Fibroblast of the conjunctiva (primary cell): ENCODE data around the gene ZBTB7B.

ENCODE experiments used
- DNase-seq: peaks from one replicate; pipeline ENCODE4 v3.0.0-alpha.2; 2010; ENCODE audit warnings: low read depth

The ZBTB7B gene

DNA sequence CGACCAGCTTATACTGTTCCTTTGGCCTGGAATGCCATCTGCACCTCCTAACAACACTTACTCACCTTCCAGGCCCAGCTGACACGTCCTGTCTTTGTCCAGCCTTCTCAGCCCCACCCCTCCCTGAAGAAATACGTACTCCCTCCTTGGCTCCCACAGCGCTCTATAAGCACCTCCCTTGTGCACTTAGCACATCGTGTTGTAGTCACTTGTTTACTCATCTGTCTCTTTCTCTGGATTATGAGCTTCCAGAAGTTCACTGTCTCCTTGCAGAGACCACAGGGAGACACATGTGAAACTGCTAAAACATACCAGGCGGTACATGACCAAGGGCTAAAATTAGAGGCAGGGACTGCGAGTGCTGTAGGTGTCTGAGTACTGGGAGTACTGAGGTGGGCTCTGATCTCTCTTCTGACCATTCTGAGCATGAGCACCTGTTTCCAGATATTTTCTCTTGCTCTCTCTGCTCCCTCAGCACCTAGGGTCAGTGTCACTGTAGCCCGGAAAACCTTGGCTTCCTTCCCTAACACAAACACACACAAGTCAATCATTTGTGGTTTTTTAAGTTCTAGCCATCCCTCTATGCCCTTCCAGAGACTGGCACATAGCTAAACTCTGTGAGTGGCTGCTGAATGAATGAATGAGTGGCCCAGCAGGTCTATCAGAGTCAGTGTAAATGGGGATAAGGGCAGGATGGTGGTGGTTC is 36.2 kb downstream of the ZBTB7B start:
- DNase-seq: no peak

GRCh38 chr1:155039308-155039669 is 36.7 kb downstream of the ZBTB7B start:
- no peak for DNase-seq

DNA sequence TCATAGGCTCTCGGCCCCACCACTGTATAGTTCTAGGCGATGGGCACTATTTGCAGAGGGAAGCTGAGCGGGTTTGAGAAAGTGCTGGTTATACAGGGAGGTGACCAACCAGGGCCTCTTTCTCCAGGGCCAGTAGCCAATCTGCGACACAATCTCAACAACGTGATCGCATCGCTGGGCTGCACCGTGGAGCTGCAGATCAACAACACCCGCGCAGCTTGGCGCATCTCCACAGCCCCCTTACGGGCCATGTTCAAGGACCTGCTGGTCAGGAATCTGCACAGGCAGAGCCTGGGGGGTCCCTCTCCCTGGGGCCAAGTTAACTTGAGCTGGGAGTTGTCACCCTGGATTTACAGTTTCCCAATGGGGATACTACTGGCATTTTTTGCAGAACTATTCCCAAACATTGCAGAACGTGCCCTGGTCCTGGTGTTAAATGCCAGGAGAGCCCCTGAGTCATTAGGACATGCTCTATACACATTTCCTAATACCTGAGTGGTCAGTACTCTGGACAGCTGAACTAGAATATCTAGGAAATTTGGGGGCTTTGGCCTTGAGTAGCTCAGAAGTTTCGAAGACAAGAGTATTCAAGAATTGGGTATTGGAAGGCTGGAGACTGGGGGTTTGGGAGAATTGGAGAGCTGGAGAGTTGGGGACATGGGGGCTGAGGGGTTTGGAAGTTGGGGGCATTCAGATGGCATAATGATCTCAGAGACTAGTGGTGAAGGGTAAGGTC is 37.9 kb downstream of the ZBTB7B start:
- DNase-seq: no peak

DNA sequence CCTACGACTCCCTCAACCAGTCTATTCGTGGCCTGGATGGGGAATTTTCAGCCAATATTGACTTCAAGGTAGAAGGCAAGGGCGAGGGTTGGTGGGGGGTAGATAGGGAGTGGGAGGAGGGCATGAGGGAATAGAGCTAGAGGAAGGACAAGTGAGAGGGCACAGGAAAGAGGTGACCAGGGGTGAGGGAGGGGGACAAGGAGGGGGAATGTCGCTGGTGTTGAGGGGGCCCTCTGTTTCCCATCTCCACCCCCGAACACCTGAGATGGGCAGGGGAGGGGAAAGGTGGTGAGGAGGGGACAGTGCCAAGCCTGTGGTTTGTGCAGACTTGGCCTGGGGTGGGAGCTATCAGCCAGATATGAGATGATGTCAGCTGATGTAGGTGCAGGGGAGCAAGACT is 40.2 kb downstream of the ZBTB7B start:
- DNase-seq: no peak

- no peak for DNase-seq
These were observed 40.7 kb downstream of the ZBTB7B start for GRCh38 chr1:155043301-155043702.

- no peak for DNase-seq
These were observed 41.2 kb downstream of the ZBTB7B start for GRCh38 chr1:155043793-155044192.

GRCh38 chr1:155044365-155044764 is 41.8 kb downstream of the ZBTB7B start:
- DNase-seq: no peak

- DNase-seq: peak; percentile 74
These were observed 42.4 kb downstream of the ZBTB7B start for GRCh38 chr1:155044812-155045657.

DNA sequence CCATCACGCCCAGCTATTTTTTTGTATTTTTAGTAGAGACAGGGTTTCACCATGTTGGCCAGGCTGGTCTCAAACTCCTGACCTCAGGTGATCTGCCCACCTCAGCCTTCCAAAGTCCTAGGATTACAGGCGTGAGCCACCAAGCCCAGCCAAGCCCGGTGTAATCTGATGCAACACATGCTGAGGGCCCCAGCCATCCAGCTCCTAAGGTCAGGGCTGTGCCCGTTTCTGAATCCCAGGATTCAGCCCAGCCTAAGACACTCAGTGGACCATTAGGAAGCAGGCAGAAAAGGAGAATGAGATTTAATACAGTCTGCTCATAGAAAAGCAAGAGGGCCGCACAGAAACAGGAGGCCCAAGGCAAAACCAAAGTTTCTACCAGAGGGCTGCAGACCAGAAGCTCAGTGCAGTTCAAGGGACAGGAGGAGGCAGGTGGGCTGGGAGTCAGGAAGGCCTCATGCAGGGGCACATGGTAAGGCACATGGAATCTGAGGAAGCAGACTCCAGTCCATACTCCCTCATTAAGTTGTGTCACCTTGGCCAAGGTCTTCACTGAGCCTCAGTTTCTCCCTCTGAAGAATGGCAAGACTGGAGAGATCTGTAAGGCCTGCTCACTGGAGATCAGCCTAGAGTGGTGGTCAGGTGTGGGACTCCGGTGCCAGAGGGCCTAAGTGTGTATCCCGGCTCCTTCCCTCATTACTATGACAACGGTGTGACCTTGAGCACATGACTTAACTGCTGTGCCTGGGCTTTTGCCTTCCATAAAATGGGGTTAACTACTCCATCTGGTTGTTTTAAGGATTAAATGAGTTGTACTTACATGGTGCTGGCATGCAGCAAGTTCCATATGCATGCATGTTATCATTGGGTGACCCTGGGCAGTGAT is 46.1 kb downstream of the ZBTB7B start:
- no peak for DNase-seq

GRCh38 chr1:155049651-155050559 is 47.3 kb downstream of the ZBTB7B start:
- DNase-seq: no peak

GRCh38 chr1:155050560-155051341 is 48.1 kb downstream of the ZBTB7B start, which contains the start of gene ADAM15:
TSS of gene ADAM15 (plus strand) at chr1:155051316. CDS start at chr1:155051387, 71 bp downstream.
- DNase-seq: no peak

GRCh38 chr1:155051342-155051776 is 48.8 kb downstream of the ZBTB7B start:
- no peak for DNase-seq

GRCh38 chr1:155051777-155052398 is 49.3 kb downstream of the ZBTB7B start:
- no peak for DNase-seq

- no peak for DNase-seq
These were observed 50.1 kb downstream of the ZBTB7B start for GRCh38 chr1:155052439-155053395.

- no peak for DNase-seq
These were observed 51.0 kb downstream of the ZBTB7B start for GRCh38 chr1:155053531-155054105.

DNA sequence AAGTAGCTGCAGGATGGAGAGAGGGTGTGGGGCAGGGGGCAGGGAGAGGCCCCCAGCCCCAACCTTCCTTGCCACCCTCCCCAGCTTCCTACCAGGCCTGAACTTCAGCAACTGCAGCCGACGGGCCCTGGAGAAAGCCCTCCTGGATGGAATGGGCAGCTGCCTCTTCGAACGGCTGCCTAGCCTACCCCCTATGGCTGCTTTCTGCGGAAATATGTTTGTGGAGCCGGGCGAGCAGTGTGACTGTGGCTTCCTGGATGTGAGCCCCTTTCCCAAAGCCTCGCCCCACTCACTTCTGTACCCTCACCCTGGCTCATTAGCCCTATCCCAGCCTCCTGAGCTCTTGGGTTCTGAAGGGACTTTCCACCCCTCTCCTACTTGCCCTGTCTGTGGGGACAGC is 54.5 kb downstream of the ZBTB7B start:
- DNase-seq: no peak

- no peak for DNase-seq
These were observed 55.2 kb downstream of the ZBTB7B start for GRCh38 chr1:155057788-155058211.

DNA sequence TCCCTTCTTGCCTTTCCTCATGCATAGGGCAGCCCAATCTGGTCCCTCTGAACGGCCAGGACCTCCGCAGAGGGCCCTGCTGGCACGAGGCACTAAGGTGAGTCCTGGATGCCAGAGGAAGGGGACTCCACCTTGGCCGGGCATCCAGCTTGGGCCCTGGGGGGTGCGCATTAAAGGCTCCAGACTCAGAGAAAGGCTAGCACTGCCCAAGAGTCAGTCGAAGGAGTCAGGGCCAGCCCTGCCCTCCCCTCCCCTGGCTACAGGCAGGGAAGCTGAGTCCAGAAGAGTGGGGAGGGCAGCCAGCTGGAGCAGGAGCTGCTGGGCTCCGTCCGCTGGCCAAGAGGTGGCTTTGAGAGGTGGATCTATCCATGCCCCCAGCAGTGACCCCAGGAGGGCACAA is 58.1 kb downstream of the ZBTB7B start:
- DNase-seq: no peak
